Heart left ventricle (tissue), 13 donors: ENCODE measurements around the gene TMEM131L.

Experiments
- CTCF ChIP-seq, 12 donors: fragments of 200-600 bp; sonication (generic) in 4 of 12; IDR thresholded peaks; one replicate each; pipeline versions ENCODE4 v1.5.0 to v1.8.0; 2018 to 2022; ENCODE audit warnings: antibody characterized with exemption in 12 of 12, mild to moderate bottlenecking in 5 of 12
- POLR2A ChIP-seq, 2 donors: fragments of 450-650 bp; IDR thresholded peaks; one replicate each; pipeline ENCODE4 v1.6.1; 2017; ENCODE audit warnings: antibody characterized with exemption in 2 of 2, mild to moderate bottlenecking in 2 of 2, moderate library complexity in 2 of 2
- donor health status: ischemic (EF 13 %, LVEDD 7.1; RV severe dilation, severe dysfunction).
- donor health status: DM: no; HTN: yes; CAD: no.
- donor health status: DM: no; HTN: no; CAD: no.
- donor health status: ischemic (EF 25% LVEDD 6.9; RV normal size, moderate dysfunction).
- donor health status: ischemic (EF 25% LVEDD 5.7; RV mildly dilated, moderate dysfunction).
- donor health status: ischemic (EF 35%, LVEDD 5.7; RV mildly dilated, moderate dysfunction).
- donor health status: nonischemic (EF 11% LVEDD 7.7; RV severe dilation, severe dysfunction).
- donor health status: DM: yes; HTN: yes; CAD: no.
- donor health status: PGD.
- donor health status: ischemic (EF 29% LVEDD 5.4; RV normal size, mild dysfunction).
- donor health status: nonischemic (EF 23%, LVEDD 6.1; RV moderate dilation, normal function).

- no peak for TF ChIP-seq POLR2A (IDR thresholded peaks at IDR 0.05)
- no peak for TF ChIP-seq CTCF (IDR thresholded peaks at IDR 0.05)
Measured at GRCh38 chr4:153426207-153426885, 39.8 kb upstream of the TMEM131L start.
